SU-DHL-6 (cell line): ENCODE data around the gene ITGA8.

Experiments used
- EZH2phosphoT487 ChIP-seq: fragments of 200-600 bp; sonication (generic), shearing (Covaris generic); conservative IDR thresholded peaks from 2 replicates; pipeline ENCODE4 v1.6.1; 2018; ENCODE audit warnings: mild to moderate bottlenecking, antibody characterized with exemption, low read length, moderate library complexity, mixed read lengths
- TF ChIP-seq, protein P1 (sequence below): fragments of 200-600 bp; sonication (generic); IDR thresholded peaks from one replicate; pipeline ENCODE4 v1.5.1; 2017; ENCODE audit warnings: antibody characterized with exemption, mild to moderate bottlenecking, low read length, moderate library complexity; ENCODE audit not compliant: insufficient read depth, poor library complexity, severe bottlenecking

DNA sequence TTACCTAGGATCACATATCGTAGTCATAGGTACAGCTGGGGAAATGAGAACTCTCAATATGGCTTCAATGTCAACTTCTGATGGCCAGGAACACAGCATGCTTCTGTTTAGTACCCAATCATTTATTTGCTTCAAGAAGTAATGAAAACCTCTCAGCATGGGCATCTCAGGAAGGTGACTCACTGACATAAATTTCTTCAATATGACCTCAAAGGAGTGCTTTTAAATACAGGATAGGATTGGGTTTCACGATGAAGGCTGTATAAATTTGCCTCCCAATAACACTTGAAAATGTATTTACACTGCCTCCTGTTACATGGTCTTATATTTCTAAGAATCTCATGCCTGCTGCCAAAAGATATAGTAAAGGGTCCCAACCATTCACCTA is 15.1 kb downstream of the ITGA8 start:
- TF ChIP-seq, protein P1, sequence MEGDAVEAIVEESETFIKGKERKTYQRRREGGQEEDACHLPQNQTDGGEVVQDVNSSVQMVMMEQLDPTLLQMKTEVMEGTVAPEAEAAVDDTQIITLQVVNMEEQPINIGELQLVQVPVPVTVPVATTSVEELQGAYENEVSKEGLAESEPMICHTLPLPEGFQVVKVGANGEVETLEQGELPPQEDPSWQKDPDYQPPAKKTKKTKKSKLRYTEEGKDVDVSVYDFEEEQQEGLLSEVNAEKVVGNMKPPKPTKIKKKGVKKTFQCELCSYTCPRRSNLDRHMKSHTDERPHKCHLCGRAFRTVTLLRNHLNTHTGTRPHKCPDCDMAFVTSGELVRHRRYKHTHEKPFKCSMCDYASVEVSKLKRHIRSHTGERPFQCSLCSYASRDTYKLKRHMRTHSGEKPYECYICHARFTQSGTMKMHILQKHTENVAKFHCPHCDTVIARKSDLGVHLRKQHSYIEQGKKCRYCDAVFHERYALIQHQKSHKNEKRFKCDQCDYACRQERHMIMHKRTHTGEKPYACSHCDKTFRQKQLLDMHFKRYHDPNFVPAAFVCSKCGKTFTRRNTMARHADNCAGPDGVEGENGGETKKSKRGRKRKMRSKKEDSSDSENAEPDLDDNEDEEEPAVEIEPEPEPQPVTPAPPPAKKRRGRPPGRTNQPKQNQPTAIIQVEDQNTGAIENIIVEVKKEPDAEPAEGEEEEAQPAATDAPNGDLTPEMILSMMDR = no peak
- no peak for TF ChIP-seq EZH2phosphoT487
